IPS-18a (cell line): ENCODE measurements around the gene FIGN.
A peak's percentile ranks its signal among the peaks of the same experiment; 100 is the strongest.

ENCODE experiments used
- H3K27ac ChIP-seq: one replicate; pipeline ENCODE4 v1.5.1; 2013; ENCODE audit warnings: low read length
- H3K27me3 ChIP-seq: one replicate; pipeline ENCODE4 v1.6.1; 2013; ENCODE audit warnings: mild to moderate bottlenecking, low read length; ENCODE audit not compliant: control insufficient read depth, insufficient read depth
- H3K36me3 ChIP-seq: one replicate; pipeline ENCODE4 v1.6.1; 2013; ENCODE audit warnings: low read depth, low read length; ENCODE audit not compliant: control insufficient read depth
- H3K4me1 ChIP-seq: one replicate; pipeline ENCODE4 v1.6.1; 2013; ENCODE audit warnings: low read depth, low read length; ENCODE audit not compliant: control insufficient read depth
- H3K4me3 ChIP-seq: one replicate; pipeline ENCODE4 v1.5.1; 2013; ENCODE audit warnings: low read length
- H3K9ac ChIP-seq: one replicate; pipeline ENCODE4 v1.6.1; 2013; ENCODE audit warnings: mild to moderate bottlenecking, low read length, moderate library complexity
- H3K9me3 ChIP-seq: one replicate; pipeline ENCODE4 v1.6.1; 2013; ENCODE audit warnings: low read depth, low read length; ENCODE audit not compliant: control insufficient read depth

The FIGN gene

GRCh38 chr2:163701399-163702195 lies 34.2 kb downstream of the FIGN start:
- Histone ChIP-seq H3K27ac (no peak overlapping the region), H3K4me3 (no peak overlapping the region), H3K27me3 (no peaks in the 10 kb centered on the region), H3K4me1 (peaks cover 54% of the 10 kb centered on the region), H3K9ac (no peak overlapping the region), H3K9me3 (no peaks in the 10 kb centered on the region), H3K36me3 (no peaks in the 10 kb centered on the region)

- Histone ChIP-seq H3K9ac (no peak overlapping the region), H3K4me3 (peak overlapping the region; percentile 13), H3K27me3 (no peaks in the 10 kb centered on the region), H3K36me3 (no peaks in the 10 kb centered on the region), H3K4me1 (peaks cover 54% of the 10 kb centered on the region), H3K9me3 (no peaks in the 10 kb centered on the region), H3K27ac (no peak overlapping the region)
Observed at GRCh38 chr2:163698857-163699256, 37.0 kb downstream of the FIGN start.

- peak overlapping the region; percentile 13 for H3K4me3 ChIP-seq
- peak overlapping the region; percentile 11 for H3K27ac ChIP-seq
- no peak overlapping the region for H3K9ac ChIP-seq
- H3K9me3 ChIP-seq = no peaks in the 10 kb centered on the region
- peaks cover 50% of the 10 kb centered on the region for H3K4me1 ChIP-seq
- H3K36me3 ChIP-seq = no peaks in the 10 kb centered on the region
- no peaks in the 10 kb centered on the region for H3K27me3 ChIP-seq
Observed at GRCh38 chr2:163697846-163698637, 37.8 kb downstream of the FIGN start.

GRCh38 chr2:163697429-163697828 lies 38.4 kb downstream of the FIGN start:
- Histone ChIP-seq H3K9ac (no peak overlapping the region), H3K27me3 (no peaks in the 10 kb centered on the region), H3K9me3 (no peaks in the 10 kb centered on the region), H3K27ac (no peak overlapping the region), H3K4me3 (no peak overlapping the region), H3K4me1 (peaks cover 50% of the 10 kb centered on the region), H3K36me3 (no peaks in the 10 kb centered on the region)

- H3K27ac ChIP-seq = no peak overlapping the region
- peaks cover 20% of the 10 kb centered on the region for H3K4me1 ChIP-seq
- no peaks in the 10 kb centered on the region for H3K36me3 ChIP-seq
- no peaks in the 10 kb centered on the region for H3K9me3 ChIP-seq
- no peak overlapping the region for H3K4me3 ChIP-seq
- no peaks in the 10 kb centered on the region for H3K27me3 ChIP-seq
- no peak overlapping the region for H3K9ac ChIP-seq
Observed at GRCh38 chr2:163693484-163693883, 42.3 kb downstream of the FIGN start.

- no peak overlapping the region for H3K27ac ChIP-seq
- peaks cover 14% of the 10 kb centered on the region for H3K4me1 ChIP-seq
- H3K9ac ChIP-seq = no peak overlapping the region
- H3K9me3 ChIP-seq = no peaks in the 10 kb centered on the region
- H3K27me3 ChIP-seq = no peaks in the 10 kb centered on the region
- no peaks in the 10 kb centered on the region for H3K36me3 ChIP-seq
- H3K4me3 ChIP-seq = no peak overlapping the region
Observed at GRCh38 chr2:163692611-163693482, 43.0 kb downstream of the FIGN start.

GRCh38 chr2:163692081-163692480 lies 43.7 kb downstream of the FIGN start:
- Histone ChIP-seq H3K9ac (no peak overlapping the region), H3K4me3 (no peak overlapping the region), H3K4me1 (peaks cover 9% of the 10 kb centered on the region), H3K27ac (no peak overlapping the region), H3K36me3 (no peaks in the 10 kb centered on the region), H3K9me3 (no peaks in the 10 kb centered on the region), H3K27me3 (no peaks in the 10 kb centered on the region)

- Histone ChIP-seq H3K27ac (no peak overlapping the region), H3K27me3 (no peaks in the 10 kb centered on the region), H3K9ac (no peak overlapping the region), H3K4me3 (no peak overlapping the region), H3K36me3 (no peaks in the 10 kb centered on the region), H3K4me1 (peaks cover 9% of the 10 kb centered on the region), H3K9me3 (no peaks in the 10 kb centered on the region)
Observed at GRCh38 chr2:163690896-163691295, 44.9 kb downstream of the FIGN start.

GRCh38 chr2:163687217-163687616 lies 48.6 kb downstream of the FIGN start:
- Histone ChIP-seq H3K9ac (no peak overlapping the region), H3K36me3 (no peaks in the 10 kb centered on the region), H3K4me1 (peaks cover 10% of the 10 kb centered on the region), H3K4me3 (no peak overlapping the region), H3K27ac (no peak overlapping the region), H3K27me3 (no peaks in the 10 kb centered on the region), H3K9me3 (no peaks in the 10 kb centered on the region)

- no peak overlapping the region for H3K27ac ChIP-seq
- H3K9ac ChIP-seq = no peak overlapping the region
- peaks cover 14% of the 10 kb centered on the region for H3K4me1 ChIP-seq
- H3K36me3 ChIP-seq = no peaks in the 10 kb centered on the region
- H3K9me3 ChIP-seq = no peaks in the 10 kb centered on the region
- no peaks in the 10 kb centered on the region for H3K27me3 ChIP-seq
- H3K4me3 ChIP-seq = no peak overlapping the region
Observed at GRCh38 chr2:163686289-163686688, 49.5 kb downstream of the FIGN start.

GRCh38 chr2:163682695-163683094 lies 53.1 kb downstream of the FIGN start:
- Histone ChIP-seq H3K9ac (no peak overlapping the region), H3K27ac (no peak overlapping the region), H3K27me3 (no peaks in the 10 kb centered on the region), H3K4me3 (no peak overlapping the region), H3K36me3 (no peaks in the 10 kb centered on the region), H3K4me1 (peaks cover 14% of the 10 kb centered on the region), H3K9me3 (no peaks in the 10 kb centered on the region)
